GM13976 (cell line): ENCODE measurements around the gene RIGI.
A peak's percentile ranks its signal among the peaks of the same experiment; 100 is the strongest.
"Not testable (repeated sequence)": the region's sequence is repeated elsewhere in the genome, so short reads cannot be mapped to it uniquely, and the experiment has no call there.

Source experiments
- DNase-seq: peaks from one replicate; pipeline ENCODE4 v3.0.0; 2012; ENCODE audit warnings: low spot score
- in situ Hi-C: fragments of 300-500 bp; cut with MboI; formaldehyde crosslinking; loops from one replicate; pipeline ENCODE4 v1.12.0; 2022; ENCODE audit warnings: low sequenced_read_pairs, mixed read lengths, inconsistent platforms; ENCODE audit not compliant: unreplicated experiment
- TF ChIP-seq, protein P1 (sequence below): IDR thresholded peaks from 2 replicates; pipeline ENCODE4 v1.5.1; 2012; ENCODE audit warnings: borderline replicate concordance, mild to moderate bottlenecking; ENCODE audit not compliant: insufficient read depth; ENCODE audit errors: extremely low read depth, missing control alignments, control extremely low read depth

RIGI gene

DNA sequence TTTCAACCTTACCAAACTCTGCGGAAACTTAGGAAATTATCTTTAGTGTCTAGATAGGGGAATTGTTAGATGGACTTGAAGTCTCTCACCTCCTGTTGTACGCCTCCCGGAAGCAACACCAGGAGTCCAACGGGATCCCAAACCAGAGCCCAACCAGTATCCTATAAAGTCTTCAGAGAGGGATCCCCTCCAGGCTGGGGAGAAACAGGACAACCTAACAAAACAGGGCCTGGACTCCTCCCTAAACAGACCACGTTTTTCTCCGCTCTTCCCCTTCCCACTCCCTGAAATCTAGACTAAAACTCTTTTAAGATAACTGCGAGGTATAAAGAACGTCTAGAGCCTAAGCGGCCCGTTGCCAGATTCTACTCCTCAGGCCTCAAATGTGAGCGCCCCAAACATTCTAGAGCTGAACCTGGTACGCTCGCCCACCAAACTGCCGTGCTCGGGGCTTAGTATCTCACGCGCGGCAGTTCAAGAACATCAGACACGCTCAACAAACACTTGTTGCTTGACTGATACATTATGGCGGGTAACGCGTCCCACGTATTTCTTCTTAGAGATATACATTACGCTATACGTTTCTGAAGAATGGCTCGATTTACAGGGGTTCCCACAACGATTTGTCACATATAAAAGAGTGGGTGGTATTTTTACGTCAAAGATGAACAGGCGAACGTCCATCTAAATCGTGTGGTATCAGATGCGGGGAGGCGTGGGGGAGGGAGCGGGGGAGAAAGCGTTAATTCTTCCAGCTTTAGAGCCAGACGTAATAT is 25.5 kb upstream of the RIGI start:
- TF ChIP-seq, protein P1, sequence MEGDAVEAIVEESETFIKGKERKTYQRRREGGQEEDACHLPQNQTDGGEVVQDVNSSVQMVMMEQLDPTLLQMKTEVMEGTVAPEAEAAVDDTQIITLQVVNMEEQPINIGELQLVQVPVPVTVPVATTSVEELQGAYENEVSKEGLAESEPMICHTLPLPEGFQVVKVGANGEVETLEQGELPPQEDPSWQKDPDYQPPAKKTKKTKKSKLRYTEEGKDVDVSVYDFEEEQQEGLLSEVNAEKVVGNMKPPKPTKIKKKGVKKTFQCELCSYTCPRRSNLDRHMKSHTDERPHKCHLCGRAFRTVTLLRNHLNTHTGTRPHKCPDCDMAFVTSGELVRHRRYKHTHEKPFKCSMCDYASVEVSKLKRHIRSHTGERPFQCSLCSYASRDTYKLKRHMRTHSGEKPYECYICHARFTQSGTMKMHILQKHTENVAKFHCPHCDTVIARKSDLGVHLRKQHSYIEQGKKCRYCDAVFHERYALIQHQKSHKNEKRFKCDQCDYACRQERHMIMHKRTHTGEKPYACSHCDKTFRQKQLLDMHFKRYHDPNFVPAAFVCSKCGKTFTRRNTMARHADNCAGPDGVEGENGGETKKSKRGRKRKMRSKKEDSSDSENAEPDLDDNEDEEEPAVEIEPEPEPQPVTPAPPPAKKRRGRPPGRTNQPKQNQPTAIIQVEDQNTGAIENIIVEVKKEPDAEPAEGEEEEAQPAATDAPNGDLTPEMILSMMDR, result no peak
- DNase-seq, result peak; percentile 43
- in situ Hi-C loops, result no loop called here

DNA sequence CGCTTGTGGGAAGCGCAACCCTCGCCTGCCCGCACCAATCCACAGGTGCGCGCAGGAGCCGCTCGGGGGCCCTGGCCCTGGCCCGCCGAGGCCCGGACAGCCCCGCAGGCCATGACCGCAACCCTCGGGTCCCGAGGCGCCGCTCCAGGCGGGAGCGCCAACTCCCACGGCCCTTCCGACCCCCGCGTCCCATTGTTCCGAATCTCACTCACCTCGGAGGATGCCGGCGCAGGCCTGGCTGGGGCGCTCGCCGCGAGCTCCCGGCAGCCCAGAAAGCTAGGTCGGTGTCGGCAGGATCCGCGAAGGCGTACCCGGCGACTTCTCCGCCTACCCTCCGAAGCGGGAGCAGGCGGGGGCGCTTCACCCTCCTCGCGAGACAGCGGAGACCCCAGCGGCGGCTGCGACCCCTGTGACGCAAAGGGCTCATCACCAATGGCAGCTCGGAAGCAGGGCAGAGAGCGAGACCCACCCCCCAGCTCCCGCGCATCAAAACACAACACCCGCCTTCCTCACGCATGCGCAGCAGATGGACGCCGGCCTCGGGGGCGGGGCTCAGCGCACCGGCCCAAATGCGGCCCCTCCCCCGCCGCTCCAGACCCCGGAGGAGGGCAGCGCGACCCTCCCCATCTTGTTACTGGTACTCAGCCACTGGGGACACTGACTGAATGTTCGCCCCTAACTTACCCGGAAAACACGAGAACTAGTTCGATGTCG is 24.7 kb upstream of the RIGI start:
- TF ChIP-seq, protein P1, result no peak
- in situ Hi-C loops, result no loop called here
- DNase-seq, result peak; percentile 98

DNA sequence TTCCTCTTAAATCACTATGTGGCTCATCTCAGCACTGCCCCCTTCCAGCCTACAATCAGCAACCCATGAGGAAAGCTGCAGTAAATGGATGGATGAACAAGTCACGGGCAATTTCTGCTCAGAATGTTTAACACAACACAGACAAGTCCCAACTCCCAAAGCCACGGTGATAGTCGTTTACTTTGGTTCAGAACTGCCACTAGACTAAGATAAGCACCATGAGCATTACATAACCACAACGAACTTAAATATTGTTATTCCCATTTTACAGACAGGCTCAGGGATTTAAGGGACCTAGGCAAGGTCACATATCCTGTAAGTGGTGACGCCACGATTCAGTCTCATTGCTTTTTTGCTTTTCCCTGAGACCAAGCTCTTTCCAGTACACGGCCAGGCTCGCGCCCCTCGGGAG is 24.2 kb upstream of the RIGI start:
- in situ Hi-C loops, result no loop called here
- TF ChIP-seq, protein P1, result no peak
- no peak for DNase-seq

DNA sequence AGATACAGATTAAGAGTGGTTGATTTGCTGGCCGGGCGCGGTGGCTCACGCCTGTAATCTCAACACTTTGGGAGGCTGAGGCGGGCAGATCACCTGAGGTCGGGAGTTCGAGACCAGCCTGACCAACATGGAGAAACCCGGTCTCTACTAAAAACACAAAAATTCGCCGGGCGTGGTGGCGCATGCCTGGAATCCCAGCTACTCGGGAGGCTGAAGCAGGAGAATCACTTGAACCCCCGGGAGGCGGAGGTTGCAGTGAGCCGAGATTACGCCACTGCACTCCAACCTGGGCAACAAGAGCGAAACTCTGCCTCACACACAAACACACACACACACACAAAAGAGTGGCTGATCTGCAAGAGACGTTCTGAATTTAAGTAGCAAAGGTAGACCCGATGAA is 22.2 kb upstream of the RIGI start:
- in situ Hi-C loops, result not testable (repeated sequence)

DNA sequence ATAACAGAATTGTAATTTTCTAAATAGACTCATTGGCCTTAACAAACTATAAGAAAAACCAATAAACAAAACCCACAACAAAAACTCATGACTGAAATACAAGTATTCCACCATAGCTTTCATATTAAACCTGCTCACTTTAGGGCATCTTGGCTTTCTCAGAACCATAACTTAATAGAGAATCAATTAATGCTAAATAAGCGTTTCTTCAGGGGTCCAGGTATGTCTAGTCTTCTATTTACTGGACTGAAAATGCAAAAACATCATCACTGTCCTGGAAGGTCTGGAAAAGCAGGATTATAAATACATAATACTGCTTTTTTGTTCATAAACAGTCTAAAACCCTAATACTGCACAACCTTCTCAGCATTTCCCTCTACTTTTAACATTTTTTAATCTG is 19.9 kb upstream of the RIGI start:
- TF ChIP-seq, protein P1, result no peak
- in situ Hi-C loops, result no loop called here
- no peak for DNase-seq

More for the DNA sequence above, 22.2 kb upstream of the RIGI start:
- not testable (repeated sequence) for DNase-seq

DNA sequence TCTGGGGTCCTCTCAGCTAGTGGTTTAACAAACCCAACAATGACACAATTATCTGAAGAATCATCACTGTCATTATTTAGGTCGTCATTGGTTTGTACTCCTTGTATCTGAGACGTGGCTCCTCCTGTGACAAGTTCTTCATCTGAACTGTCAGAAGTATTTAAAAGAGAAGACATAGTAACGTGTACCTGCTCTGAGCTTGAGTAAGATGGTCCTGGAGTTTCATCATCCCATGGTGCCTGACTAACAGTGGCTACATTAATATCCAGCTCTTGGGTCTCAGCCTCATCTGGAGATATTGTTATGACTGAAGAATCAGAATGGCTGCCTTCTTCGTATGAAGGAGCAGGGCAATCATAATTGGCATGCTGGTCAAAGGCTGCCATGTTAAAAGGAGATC is 17.1 kb upstream of the RIGI start:
- DNase-seq, result no peak
- in situ Hi-C loops, result no loop called here
- TF ChIP-seq, protein P1, result no peak

DNA sequence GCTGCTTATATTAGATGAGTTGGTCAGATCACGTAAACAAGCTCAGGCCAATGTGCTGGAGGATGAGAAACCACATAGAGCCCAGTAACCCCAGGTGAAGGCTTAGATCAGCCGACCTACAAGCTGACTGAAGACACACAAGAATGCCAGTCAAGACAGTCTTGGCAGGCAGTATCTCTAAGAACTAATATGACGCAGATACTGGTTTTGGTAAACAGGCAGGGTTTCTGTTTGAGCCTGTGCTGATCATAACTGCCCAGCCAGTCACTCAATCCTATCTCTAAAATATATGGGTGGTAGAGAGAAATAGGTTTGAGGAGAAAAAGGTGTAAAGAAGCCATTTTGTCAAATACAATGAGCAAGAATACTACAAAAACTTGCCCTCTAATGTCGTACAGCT is 7.8 kb upstream of the RIGI start:
- in situ Hi-C loops, result no loop called here
- no peak for DNase-seq
- TF ChIP-seq, protein P1, result no peak
